Mammary epithelial cell (primary cell): Measurements from ENCODE around the gene CLIC3.

ENCODE experiments used
- EZH2 ChIP-seq: IDR thresholded peaks from 2 replicates; pipeline ENCODE4 v1.6.1; 2012; ENCODE audit warnings: low read length, inconsistent platforms, borderline replicate concordance
- TF ChIP-seq, protein P1 (sequence below), 2 donors: IDR thresholded peaks in 1 of 2; conservative IDR thresholded peaks in 1 of 2; 2 replicates each; pipeline ENCODE4 v1.5.1; 2011 to 2012; ENCODE audit warnings: inconsistent platforms in 2 of 2, low read length in 2 of 2, mild to moderate bottlenecking in 2 of 2, control low read depth in 1 of 2, low read depth in 1 of 2; ENCODE audit not compliant: insufficient read depth in 1 of 2; ENCODE audit errors: extremely low read depth in 1 of 2

- TF ChIP-seq, protein P1, sequence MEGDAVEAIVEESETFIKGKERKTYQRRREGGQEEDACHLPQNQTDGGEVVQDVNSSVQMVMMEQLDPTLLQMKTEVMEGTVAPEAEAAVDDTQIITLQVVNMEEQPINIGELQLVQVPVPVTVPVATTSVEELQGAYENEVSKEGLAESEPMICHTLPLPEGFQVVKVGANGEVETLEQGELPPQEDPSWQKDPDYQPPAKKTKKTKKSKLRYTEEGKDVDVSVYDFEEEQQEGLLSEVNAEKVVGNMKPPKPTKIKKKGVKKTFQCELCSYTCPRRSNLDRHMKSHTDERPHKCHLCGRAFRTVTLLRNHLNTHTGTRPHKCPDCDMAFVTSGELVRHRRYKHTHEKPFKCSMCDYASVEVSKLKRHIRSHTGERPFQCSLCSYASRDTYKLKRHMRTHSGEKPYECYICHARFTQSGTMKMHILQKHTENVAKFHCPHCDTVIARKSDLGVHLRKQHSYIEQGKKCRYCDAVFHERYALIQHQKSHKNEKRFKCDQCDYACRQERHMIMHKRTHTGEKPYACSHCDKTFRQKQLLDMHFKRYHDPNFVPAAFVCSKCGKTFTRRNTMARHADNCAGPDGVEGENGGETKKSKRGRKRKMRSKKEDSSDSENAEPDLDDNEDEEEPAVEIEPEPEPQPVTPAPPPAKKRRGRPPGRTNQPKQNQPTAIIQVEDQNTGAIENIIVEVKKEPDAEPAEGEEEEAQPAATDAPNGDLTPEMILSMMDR (conservative IDR thresholded peaks at IDR 0.05 in 1 of 2, IDR thresholded peaks at IDR 0.05 in 1 of 2; ENCODE audit: extremely low read depth in 1 of 2, insufficient read depth in 1 of 2, low read depth in 1 of 2, low read length in 2 of 2) = no peak
- no peak for TF ChIP-seq EZH2
Observed at GRCh38 chr9:137017071-137017470, 20.7 kb upstream of the CLIC3 start.
